Stimulated activated CD4-positive, alpha-beta T cell treated with anti-CD3 and anti-CD28 coated beads, Interleukin-15, amount 100 ng/mL, for 48 hours (primary cell): ENCODE measurements around the gene SYT14.
A peak's percentile ranks its signal among the peaks of the same experiment; 100 is the strongest.
"Not testable (repeated sequence)": the region's sequence is repeated elsewhere in the genome, so short reads cannot be mapped to it uniquely, and the experiment has no call there.

Experiments used
- DNase-seq, 2 donors: peaks; one replicate each; pipeline ENCODE4 v3.0.0-alpha.2; 2020; ENCODE audit warnings: low read depth in 2 of 2

SYT14 gene

DNA sequence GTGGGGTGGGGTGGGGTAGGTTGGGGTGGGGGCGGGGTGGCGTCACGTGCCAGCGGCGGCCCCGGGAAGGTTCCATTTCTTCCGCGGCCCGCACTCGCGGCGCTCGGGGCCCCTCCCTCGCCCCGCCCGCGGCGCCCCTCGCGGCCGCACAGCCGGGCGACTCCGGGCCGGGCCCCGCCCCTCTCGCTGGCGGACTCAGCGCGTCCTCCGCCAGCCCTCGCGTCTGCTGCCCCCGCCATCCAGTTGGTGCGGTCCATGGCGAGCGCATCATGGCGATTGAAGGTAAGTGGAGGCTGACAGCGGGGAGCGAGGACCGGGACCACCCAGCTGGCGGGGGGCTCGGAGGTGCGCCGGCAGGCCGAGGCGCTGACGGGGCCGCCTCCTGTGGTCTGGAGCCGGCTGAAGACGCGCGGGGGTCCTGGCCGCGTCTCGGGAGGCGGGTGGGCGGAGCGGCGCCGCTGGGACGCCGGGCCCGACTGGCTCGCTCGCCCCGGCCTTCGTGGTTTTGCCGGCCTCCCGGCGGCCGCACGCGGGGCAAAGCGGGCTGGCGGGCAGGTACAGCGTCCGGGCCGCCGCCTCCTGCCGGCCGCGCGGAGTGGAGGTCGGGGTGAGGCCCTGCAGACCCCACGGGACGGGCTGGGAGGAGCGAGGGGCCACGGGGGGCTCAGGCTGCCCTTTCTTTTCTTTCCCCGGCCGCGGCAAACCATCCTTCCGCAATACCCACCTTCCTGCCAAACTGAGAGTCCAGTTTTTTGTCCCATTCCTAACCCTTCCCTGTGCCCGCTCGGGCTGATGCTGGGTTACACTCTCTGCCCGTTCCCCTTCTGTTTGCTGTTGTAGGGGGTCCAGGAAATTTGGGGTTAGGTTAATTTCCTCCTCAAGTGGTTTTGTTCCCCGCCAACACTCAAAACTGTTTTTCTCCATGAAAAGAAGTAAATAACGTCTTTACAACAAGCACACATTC, at the start of gene SYT14:
SYT14 (plus strand) TSS at position 222 of the 964 bp plus-strand sequence; CDS start at position 270, 48 bp downstream.
- DNase-seq: no peak

DNA sequence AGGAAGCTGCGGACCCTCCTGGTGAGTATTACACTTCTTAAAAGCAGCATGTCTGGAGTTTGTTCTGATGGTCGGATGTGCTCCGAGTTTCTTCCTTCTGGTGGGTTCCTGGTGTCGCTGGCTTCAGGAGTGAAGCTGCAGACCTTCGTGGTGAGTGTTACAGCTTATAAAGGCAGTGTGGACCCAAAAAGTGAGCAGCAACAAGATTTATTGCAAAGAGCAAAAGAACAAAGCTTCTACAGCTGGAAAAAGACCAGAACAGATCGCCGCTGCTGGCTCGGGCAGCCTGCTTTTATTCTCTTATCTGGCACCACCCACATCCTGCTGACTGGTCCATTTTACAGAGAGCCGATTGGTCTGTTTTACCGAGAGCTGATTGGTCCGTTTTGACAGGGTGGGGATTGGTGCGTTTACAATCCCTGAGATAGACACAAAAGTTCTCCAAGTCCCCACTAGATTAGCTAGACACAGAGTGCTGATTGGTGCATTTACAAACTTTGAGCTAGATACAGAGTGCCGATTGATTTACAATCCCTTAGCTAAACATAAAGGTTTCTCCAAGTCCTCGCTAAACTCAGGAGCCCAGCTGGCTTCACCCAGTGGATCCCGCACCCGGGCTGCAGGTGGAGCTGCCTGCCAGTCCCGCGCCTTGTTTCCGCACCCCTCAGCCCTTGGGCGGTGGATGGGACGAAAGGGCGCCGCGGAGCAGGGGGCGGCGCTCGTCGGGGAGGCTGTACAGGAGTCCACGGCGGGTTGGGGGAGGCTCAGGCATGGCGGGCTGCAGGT, 49.5 kb upstream of the SYT14 start:
- not testable (repeated sequence) for DNase-seq

- DNase-seq: no peak
Observed at GRCh38 chr1:209889077-209889418, 49.0 kb upstream of the SYT14 start.

GRCh38 chr1:209890641-209891330, 47.2 kb upstream of the SYT14 start:
- DNase-seq: no peak

DNA sequence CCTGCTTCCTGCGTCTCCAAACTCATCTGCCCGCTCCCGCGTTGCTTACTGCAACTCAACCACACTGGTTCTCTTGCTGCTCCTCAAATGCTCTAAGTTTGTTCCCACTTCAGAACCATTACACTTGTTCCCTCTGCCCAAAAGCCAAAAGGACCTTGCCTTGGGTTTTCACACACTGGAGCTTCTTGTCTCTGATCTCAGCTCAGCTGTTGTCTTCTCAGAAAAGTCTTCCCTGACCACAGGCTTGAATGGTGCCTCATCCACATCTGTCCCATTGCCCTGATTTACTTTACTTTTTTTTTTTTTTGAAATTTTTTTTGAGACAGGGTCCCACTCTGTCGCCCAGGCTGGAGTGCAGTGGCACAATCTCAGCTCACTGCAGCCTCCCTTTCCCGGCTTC, 44.3 kb upstream of the SYT14 start:
- DNase-seq: no peak

DNA sequence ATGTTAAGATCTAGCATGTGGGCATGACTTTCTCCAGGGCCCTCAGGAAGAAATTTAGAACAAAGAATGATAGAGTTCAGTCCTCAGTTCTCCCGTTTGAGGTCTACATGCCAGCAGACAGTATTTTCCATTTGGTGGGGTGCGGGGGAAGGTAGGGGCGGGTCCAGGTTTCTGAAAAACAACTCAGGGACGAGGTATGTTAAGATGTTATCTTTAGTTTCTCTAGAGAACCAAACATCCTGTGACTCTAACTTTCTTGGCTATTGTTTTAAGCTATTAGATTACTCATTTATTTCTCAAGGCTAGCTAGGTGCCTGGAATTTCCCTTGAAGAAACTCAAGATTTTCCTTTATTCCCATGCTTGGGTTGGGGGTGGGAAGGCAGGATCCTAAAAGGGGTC, 42.3 kb upstream of the SYT14 start:
- peak in 1 of 2 donors; percentile 5 for DNase-seq

GRCh38 chr1:209896346-209896745, 41.7 kb upstream of the SYT14 start:
- no peak for DNase-seq

DNA sequence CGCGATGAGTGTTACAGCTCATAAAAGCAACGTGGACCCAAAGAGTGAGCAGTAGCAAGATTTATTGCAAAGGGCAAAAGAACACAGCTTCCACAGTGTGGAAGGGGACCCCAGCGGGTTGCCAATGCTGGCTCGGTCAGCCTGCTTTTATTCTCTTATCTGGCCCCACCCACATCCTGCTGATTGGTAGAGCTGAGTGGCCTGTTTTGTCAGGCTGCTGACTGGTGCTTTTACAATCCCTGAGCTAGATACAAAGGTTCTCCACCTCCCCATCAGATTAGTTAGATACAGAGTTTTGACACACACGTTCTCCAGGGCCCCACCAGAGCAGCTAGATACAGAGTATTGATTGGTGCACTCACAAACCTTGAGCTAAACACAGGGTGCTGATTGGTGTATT, 39.7 kb upstream of the SYT14 start:
- not testable (repeated sequence) for DNase-seq

GRCh38 chr1:209898851-209899250, 39.2 kb upstream of the SYT14 start:
- not testable (repeated sequence) for DNase-seq

DNA sequence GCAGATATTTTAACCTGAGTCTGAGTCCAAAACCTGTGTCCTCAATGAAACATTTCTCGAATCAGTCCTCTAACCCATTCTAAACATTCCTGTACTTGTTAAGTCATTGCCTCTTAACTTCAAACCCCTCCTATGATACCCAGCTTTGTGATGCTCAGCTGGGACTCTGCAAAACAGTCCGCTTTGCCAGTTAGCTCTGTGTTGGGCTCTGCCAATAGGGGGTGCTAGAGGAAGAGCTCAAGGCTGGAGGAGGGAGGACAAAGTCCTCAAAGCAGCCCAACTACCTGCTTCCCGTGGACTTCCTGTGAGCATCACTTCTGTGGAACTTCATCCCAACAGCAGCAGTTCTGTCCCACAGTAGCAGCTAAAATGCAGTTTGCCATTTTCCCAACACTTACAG, 38.1 kb upstream of the SYT14 start:
- DNase-seq: no peak

- no peak for DNase-seq
Observed at GRCh38 chr1:209900734-209901133, 37.3 kb upstream of the SYT14 start.

- DNase-seq: no peak
Observed at GRCh38 chr1:209901211-209901610, 36.8 kb upstream of the SYT14 start.

DNA sequence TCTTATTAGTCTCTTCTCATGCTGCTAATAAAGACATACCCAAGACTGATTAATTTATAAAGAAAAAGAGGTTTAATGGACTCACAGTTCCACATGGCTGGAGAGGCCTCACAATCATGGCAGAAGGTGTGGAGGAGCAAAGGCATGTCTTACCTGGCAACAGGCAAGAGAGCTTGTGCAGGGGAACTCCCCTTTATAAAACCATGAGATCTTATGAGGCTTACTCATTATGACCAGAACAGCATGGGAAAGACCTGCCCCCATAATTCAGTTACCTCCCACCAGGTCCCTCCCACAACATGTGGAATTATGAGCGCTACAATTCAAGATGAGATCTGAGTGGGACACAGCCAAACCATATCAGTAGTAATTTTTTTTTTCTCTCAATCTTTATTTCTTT, 33.2 kb upstream of the SYT14 start:
- not testable (repeated sequence) for DNase-seq

DNA sequence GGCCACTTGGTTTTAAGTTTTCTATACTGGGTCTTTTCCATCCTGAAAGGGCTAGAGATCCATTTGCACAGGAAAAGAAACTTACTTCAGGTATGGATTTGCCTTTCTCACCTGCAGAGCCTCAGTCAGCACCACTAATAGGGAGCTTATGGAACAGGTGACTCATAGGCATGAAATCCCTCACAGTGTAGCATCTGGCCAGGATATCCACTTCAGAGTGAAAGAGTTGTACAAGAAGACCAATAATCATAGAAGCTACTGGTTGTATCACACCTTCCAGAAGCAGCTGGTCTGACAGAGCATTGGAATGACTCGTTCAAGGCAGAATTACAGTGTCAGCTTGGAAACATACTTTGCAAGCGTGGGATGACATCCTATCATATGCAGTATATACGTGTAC, 26.3 kb upstream of the SYT14 start:
- DNase-seq: no peak

GRCh38 chr1:209912306-209912705, 25.7 kb upstream of the SYT14 start:
- DNase-seq: no peak

DNA sequence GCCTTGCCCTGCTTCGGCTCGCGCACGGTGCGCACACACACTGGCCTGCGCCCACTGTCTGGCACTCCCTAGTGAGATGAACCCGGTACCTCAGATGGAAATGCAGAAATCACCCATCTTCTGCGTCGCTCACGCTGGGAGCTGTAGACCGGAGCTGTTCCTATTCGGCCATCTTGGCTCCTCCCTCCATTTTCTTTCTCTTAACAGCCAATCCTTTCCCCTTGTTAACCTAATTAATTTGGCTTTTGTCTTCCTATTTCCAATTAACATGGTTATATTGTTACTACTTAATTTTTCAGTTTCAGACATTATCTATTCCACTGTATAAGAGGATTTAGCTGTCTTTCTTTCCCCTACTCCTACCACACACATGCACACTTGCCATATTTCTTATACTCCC, 18.4 kb upstream of the SYT14 start:
- DNase-seq: not testable (repeated sequence)

GRCh38 chr1:209920844-209921243, 17.2 kb upstream of the SYT14 start:
- no peak for DNase-seq

GRCh38 chr1:209924390-209924789, 13.6 kb upstream of the SYT14 start:
- DNase-seq: no peak

DNA sequence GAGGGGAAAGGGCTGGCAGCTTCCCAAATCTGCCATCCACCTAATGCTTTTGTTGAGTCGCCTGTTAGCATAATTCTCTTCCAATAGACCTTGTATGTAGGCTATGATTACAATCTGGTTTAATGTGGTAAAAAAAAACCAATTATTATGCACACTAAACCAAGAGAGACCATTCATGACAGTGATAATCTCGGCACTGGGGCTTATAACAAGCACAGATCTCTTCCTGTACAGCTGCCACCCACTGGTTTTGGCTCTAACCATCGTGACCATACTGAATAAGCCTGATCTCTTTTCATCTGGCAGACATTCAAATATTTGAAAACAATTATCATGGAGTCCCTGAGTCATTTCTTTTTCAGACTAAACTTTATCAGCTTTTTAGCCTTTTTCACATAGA, 12.0 kb upstream of the SYT14 start:
- DNase-seq: no peak

DNA sequence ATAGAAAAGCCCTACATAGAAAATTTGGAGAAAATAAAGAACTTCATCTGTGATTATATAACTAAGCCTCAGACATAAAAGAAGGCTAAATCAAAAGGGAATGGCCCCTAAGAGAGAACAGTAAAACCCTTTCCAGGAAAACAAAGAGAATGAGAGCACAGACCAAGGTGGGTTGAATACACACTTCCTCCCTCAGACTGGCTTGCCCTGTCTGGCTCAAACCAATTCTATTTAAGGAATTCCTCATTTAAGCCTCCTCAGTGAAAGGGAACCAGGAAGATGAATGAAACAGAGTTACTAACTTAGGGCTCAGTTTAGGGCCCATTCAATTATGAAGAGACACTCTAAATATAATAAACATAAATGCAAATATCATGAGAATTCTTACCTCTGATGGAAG, 10.6 kb upstream of the SYT14 start:
- no peak for DNase-seq

DNA sequence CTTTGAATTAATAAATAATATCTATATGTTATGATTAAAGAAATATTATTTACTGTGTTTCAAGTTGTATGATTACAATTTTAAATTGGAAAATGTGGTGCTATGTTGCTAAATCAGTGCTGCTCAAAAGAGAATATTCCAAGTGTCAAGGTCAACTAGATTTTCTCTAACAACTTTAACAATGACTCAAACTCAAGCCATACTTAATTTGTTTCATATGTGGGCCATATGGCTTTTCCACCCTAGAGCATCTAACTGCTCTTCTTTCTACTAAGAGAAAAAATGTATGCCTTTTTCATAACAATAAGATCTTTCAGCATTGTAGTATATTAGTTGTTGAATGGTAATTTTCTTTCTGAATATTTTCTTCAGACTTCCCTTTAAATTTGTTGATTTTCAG, 8.3 kb upstream of the SYT14 start:
- DNase-seq: no peak

DNA sequence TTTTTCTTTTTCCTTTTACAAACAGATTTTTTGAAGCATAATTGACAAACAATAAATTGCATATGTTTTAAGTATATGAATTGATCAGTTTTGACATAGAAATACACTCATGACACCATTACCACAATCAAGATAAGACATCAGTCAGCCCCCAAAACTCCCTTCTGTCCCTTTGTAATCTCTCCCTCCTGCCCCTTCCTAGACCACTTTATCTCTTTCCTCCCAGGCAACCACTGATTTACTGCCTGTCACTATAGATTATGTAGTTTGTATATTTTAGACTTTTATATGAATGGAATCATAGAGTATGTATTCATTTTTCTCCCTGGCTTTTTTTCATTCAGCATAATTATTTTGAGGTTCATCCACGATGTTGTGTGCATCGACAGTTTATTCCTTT, 6.9 kb upstream of the SYT14 start:
- DNase-seq: no peak
